H9 (cell line): ENCODE results near the gene L1CAM. TPM values are rescaled to one million over a fixed set of nuclear protein-coding genes. Genes with fewer than 3 reads are reported as not detected.

Experiments
- DNase-seq: peaks from one replicate; pipeline ENCODE4 v3.0.0-alpha.2; 2017
- H2AFZ ChIP-seq: one replicate; pipeline ENCODE4 v1.6.1; 2013; ENCODE audit warnings: mild to moderate bottlenecking, low read length, control low read depth, moderate library complexity
- H2AK5ac ChIP-seq: 2 replicates; pipeline ENCODE4 v1.6.1; 2013; ENCODE audit warnings: low read length, control low read depth, mixed read lengths; ENCODE audit not compliant: insufficient read length
- H2BK120ac ChIP-seq: one replicate; pipeline ENCODE4 v1.6.1; 2013; ENCODE audit warnings: low read depth, mild to moderate bottlenecking, low read length, control low read depth, inconsistent platforms; ENCODE audit not compliant: poor library complexity, severe bottlenecking
- H2BK12ac ChIP-seq: 2 replicates; pipeline ENCODE4 v1.6.1; 2013; ENCODE audit warnings: low read length, control low read depth, mixed read lengths, low read depth; ENCODE audit not compliant: insufficient read length
- H2BK15ac ChIP-seq: 2 replicates; pipeline ENCODE4 v1.6.1; 2013; ENCODE audit warnings: low read depth, low read length, control low read depth
- H2BK20ac ChIP-seq: one replicate; pipeline ENCODE4 v1.6.1; 2013; ENCODE audit warnings: low read depth, mild to moderate bottlenecking, low read length, control low read depth, inconsistent platforms; ENCODE audit not compliant: poor library complexity, severe bottlenecking
- H2BK5ac ChIP-seq: 2 replicates; pipeline ENCODE4 v1.6.1; 2013; ENCODE audit warnings: low read length, control low read depth, mixed read lengths; ENCODE audit not compliant: insufficient read length
- H3K14ac ChIP-seq: 2 replicates; pipeline ENCODE4 v1.6.1; 2013; ENCODE audit warnings: low read length, control low read depth; ENCODE audit not compliant: insufficient read depth
- H3K18ac ChIP-seq: 2 replicates; pipeline ENCODE4 v1.6.1; 2013; ENCODE audit warnings: low read depth, mild to moderate bottlenecking, mixed read lengths, low read length, control low read depth; ENCODE audit not compliant: insufficient read length
- H3K23ac ChIP-seq: 2 replicates; pipeline ENCODE4 v1.6.1; 2013; ENCODE audit warnings: low read length, control low read depth, mixed read lengths, low read depth; ENCODE audit not compliant: insufficient read length
- H3K23me2 ChIP-seq: 2 replicates; pipeline ENCODE4 v1.6.1; 2013; ENCODE audit warnings: low read depth, mild to moderate bottlenecking, mixed read lengths, low read length, control low read depth; ENCODE audit not compliant: insufficient read length, poor library complexity, severe bottlenecking
- H3K27ac ChIP-seq: 2 replicates; pipeline ENCODE4 v1.5.1; 2013; ENCODE audit warnings: low read length, control low read depth, mixed read lengths, low read depth; ENCODE audit not compliant: insufficient read length
- H3K27me3 ChIP-seq: 2 replicates; pipeline ENCODE4 v1.6.1; 2013; ENCODE audit warnings: low read length, control low read depth, inconsistent platforms; ENCODE audit not compliant: insufficient read depth
- H3K4ac ChIP-seq: 2 replicates; pipeline ENCODE4 v1.6.1; 2013; ENCODE audit warnings: low read depth, mild to moderate bottlenecking, control low read depth, inconsistent platforms, low read length, moderate library complexity
- H3K4me1 ChIP-seq: 2 replicates; pipeline ENCODE4 v1.6.1; 2013; ENCODE audit warnings: low read length, control low read depth, inconsistent platforms; ENCODE audit not compliant: insufficient read depth
- H3K4me2 ChIP-seq: 2 replicates; pipeline ENCODE4 v1.6.1; 2013; ENCODE audit warnings: low read length, control low read depth, mixed read lengths; ENCODE audit not compliant: insufficient read length, insufficient read depth
- H3K56ac ChIP-seq: 2 replicates; pipeline ENCODE4 v1.6.1; 2013; ENCODE audit warnings: low read depth, mild to moderate bottlenecking, mixed read lengths, low read length, control low read depth; ENCODE audit not compliant: insufficient read length
- H3K79me1 ChIP-seq: 2 replicates; pipeline ENCODE4 v1.6.1; 2013; ENCODE audit warnings: low read depth, mild to moderate bottlenecking, moderate library complexity, low read length, control low read depth, inconsistent platforms; ENCODE audit not compliant: insufficient read depth, poor library complexity, severe bottlenecking
- H3K79me2 ChIP-seq: 2 replicates; pipeline ENCODE4 v1.6.1; 2013; ENCODE audit warnings: low read length, control low read depth, inconsistent platforms; ENCODE audit not compliant: insufficient read depth
- H3K9ac ChIP-seq: 2 replicates; pipeline ENCODE4 v1.6.1; 2013; ENCODE audit warnings: low read length, control low read depth, mixed read lengths; ENCODE audit not compliant: insufficient read length; ENCODE audit errors: extremely low read depth
- H3K9me3 ChIP-seq: one replicate; pipeline ENCODE4 v1.6.1; 2013; ENCODE audit warnings: low read depth, low read length, inconsistent platforms; ENCODE audit not compliant: control insufficient read depth
- H3T11ph ChIP-seq: one replicate; pipeline ENCODE4 v1.6.1; 2013; ENCODE audit warnings: mild to moderate bottlenecking, low read length, control low read depth, inconsistent platforms
- H4K20me1 ChIP-seq: one replicate; pipeline ENCODE4 v1.6.1; 2013; ENCODE audit not compliant: control insufficient read depth, insufficient read length, insufficient read depth
- H4K5ac ChIP-seq: 2 replicates; pipeline ENCODE4 v1.6.1; 2013; ENCODE audit warnings: low read depth, mild to moderate bottlenecking, mixed read lengths, low read length, control low read depth; ENCODE audit not compliant: insufficient read length
- H4K8ac ChIP-seq: replicated peaks from 2 replicates; pipeline ENCODE4 v1.6.1; 2013; ENCODE audit warnings: low read length, control low read depth, mixed read lengths, low read depth; ENCODE audit not compliant: insufficient read length
- H4K91ac ChIP-seq: 2 replicates; pipeline ENCODE4 v1.6.1; 2013; ENCODE audit warnings: low read depth, mild to moderate bottlenecking, moderate library complexity, mixed read lengths, low read length, control low read depth; ENCODE audit not compliant: insufficient read length
- H3K27ac Mint-ChIP-seq, 3 experiments: 2 replicates in 2 of 3; 3 replicates in 1 of 3; pipeline ENCODE4 v1.8.0; 2020 to 2021; ENCODE audit warnings: mixed read lengths in 3 of 3, mild to moderate bottlenecking in 1 of 3, moderate library complexity in 1 of 3
- H3K27me3 Mint-ChIP-seq: 2 replicates; pipeline ENCODE4 v1.8.0; 2021; ENCODE audit warnings: low read depth, mild to moderate bottlenecking, moderate library complexity, mixed read lengths
- H3K36me3 Mint-ChIP-seq, 3 experiments: 2 replicates in 2 of 3; 3 replicates in 1 of 3; pipeline ENCODE4 v1.8.0; 2020 to 2021; ENCODE audit warnings: low read depth in 3 of 3, mixed read lengths in 3 of 3; ENCODE audit not compliant: insufficient read depth in 1 of 3
- H3K4me1 Mint-ChIP-seq, 2 experiments: 2 replicates each; pipeline ENCODE4 v1.8.0; 2020; ENCODE audit warnings: mixed read lengths in 2 of 2
- H3K4me3 Mint-ChIP-seq, 2 experiments: 2 replicates in 1 of 2; 3 replicates in 1 of 2; pipeline ENCODE4 v1.8.0; 2020 to 2021; ENCODE audit warnings: mild to moderate bottlenecking in 2 of 2, mixed read lengths in 2 of 2, moderate library complexity in 1 of 2
- H3K9me3 Mint-ChIP-seq, 2 experiments: 2 replicates in 1 of 2; 3 replicates in 1 of 2; pipeline ENCODE4 v1.8.0; 2020; ENCODE audit warnings: mild to moderate bottlenecking in 2 of 2, mixed read lengths in 2 of 2, moderate library complexity in 1 of 2
- CTCF ChIP-seq: fragments of 200-600 bp; sonication (generic); conservative IDR thresholded peaks from 3 replicates; pipeline ENCODE4 v1.8.0; 2021; ENCODE audit warnings: antibody characterized with exemption, mild to moderate bottlenecking
- WGBS: extraction: QIAGEN DNeasy Blood & Tissue Kit; methylation state at CpG from one replicate; pipeline ENCODE4 v1.1.7; 2013; ENCODE audit warnings: missing lambda C conversion rate, low lambda C conversion rate, mixed read lengths; ENCODE audit not compliant: insufficient read length; ENCODE audit errors: extremely low coverage; 5-methylcytosine and 5-hydroxymethylcytosine counted together
- total RNA-seq: library from RNA; stranded (reverse); gene quantifications from 2 replicates; pipeline ENCODE4 v1.2.1, GENCODE V29; 2021

Gene L1CAM
- total RNA-seq, 1 experiment from 2014 or later: 22.7 TPM

- Mint-ChIP-seq H3K27me3 (peaks cover 21% of the 10 kb centered on the region), H3K4me1 (peaks cover 30 to 56% of the 10 kb centered on the region in 2 experiments), H3K27ac (no peak overlapping the region), H3K4me3 (peak overlapping the region in 1 of 2 experiments; percentile 38; a peak in 3 of 5 replicates), H3K36me3 (peaks cover 6 to 17% (median 8%) of the 10 kb centered on the region in 3 experiments; a peak in 6 of 7 replicates), H3K9me3 (peaks cover 65 to 77% of the 10 kb centered on the region in 2 experiments)
- Histone ChIP-seq H2BK120ac (no peak overlapping the region), H3K18ac (no peak overlapping the region), H2BK15ac (no peak overlapping the region), H3K79me1 (no peaks in the 10 kb centered on the region), H3K9ac (no peak overlapping the region), H4K8ac (no peak overlapping the region), H2BK5ac (no peak overlapping the region), H2BK20ac (no peak overlapping the region), H4K91ac (no peak overlapping the region), H3T11ph (no peak overlapping the region), H3K4ac (no peak overlapping the region), H4K20me1 (no peaks in the 10 kb centered on the region), H4K5ac (no peak overlapping the region), H2AFZ (no peak overlapping the region), H3K23ac (no peak overlapping the region), H3K27ac (no peak overlapping the region), H2AK5ac (no peak overlapping the region), H3K4me2 (no peak overlapping the region), H3K23me2 (peaks cover 3% of the 10 kb centered on the region), H2BK12ac (no peak overlapping the region), H3K4me1 (no peaks in the 10 kb centered on the region; the same call in none of the 2 replicates), H3K56ac (no peak overlapping the region), H3K9me3 (no peaks in the 10 kb centered on the region), H3K14ac (no peak overlapping the region), H3K79me2 (no peaks in the 10 kb centered on the region), H3K27me3 (no peaks in the 10 kb centered on the region)
- WGBS: no CpG with 5 or more reads among the region's 8 CpGs
- no peak for DNase-seq
- TF ChIP-seq CTCF: no peak
Observed at GRCh38 chrX:153877571-153878261, 8.3 kb downstream of the L1CAM start.
